Muscle layer of colon (tissue), 2 donors: ENCODE results near the gene GNB5.
"Not testable (repeated sequence)": the region's sequence is repeated elsewhere in the genome, so short reads cannot be mapped to it uniquely, and the experiment has no call there.

ENCODE experiments used
- H3K27ac ChIP-seq: one replicate; pipeline ENCODE4 v1.7.0; 2013; ENCODE audit warnings: low read depth, mild to moderate bottlenecking, low read length, moderate library complexity
- H3K27me3 ChIP-seq, 2 donors: one replicate each; pipeline ENCODE4 v1.7.0; 2013; ENCODE audit warnings: low read length in 2 of 2, mild to moderate bottlenecking in 2 of 2; ENCODE audit not compliant: insufficient read depth in 2 of 2, control insufficient read depth in 1 of 2
- H3K36me3 ChIP-seq: one replicate; pipeline ENCODE4 v1.7.0; 2013; ENCODE audit warnings: mild to moderate bottlenecking, low read length; ENCODE audit not compliant: insufficient read depth
- H3K4me1 ChIP-seq: one replicate; pipeline ENCODE4 v1.7.0; 2013; ENCODE audit warnings: mild to moderate bottlenecking, low read length; ENCODE audit not compliant: insufficient read depth
- H3K4me3 ChIP-seq, 2 donors: one replicate each; pipeline ENCODE4 v1.7.0; 2013; ENCODE audit warnings: low read length in 2 of 2, low read depth in 1 of 2, mild to moderate bottlenecking in 1 of 2, moderate library complexity in 1 of 2
- H3K9ac ChIP-seq: one replicate; pipeline ENCODE4 v1.7.0; 2013; ENCODE audit warnings: low read length
- H3K9me3 ChIP-seq: one replicate; pipeline ENCODE4 v1.7.0; 2013; ENCODE audit warnings: mild to moderate bottlenecking, low read length
- donor health status: abdominal sarcoma.
- donor health status: Adenocarcinoma of cecum.

Gene GNB5

DNA sequence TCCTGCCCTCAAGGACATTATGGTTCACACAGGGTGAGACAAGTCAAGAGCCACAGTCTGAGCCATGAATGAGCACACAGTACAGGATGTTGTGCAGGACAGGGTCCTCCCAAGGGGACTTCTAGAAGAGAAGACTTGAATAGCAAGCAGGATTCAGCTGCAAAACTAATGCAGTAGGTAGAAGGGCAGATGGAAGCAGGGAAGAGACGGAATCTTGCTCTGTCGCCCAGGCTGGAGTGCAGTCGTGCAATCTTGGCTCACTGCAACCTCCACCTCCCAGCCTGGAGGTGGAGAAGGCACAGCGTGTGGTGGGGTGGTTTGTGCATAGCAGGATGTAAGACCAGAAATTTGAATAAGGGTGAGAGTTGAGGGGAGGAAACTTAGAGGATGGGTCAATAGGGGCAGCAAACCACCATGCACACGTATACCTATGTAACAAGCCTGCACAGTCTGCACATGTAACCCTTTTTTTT lies 86.6 kb downstream of the GNB5 start:
- H3K9ac ChIP-seq, result no peak overlapping the region

DNA sequence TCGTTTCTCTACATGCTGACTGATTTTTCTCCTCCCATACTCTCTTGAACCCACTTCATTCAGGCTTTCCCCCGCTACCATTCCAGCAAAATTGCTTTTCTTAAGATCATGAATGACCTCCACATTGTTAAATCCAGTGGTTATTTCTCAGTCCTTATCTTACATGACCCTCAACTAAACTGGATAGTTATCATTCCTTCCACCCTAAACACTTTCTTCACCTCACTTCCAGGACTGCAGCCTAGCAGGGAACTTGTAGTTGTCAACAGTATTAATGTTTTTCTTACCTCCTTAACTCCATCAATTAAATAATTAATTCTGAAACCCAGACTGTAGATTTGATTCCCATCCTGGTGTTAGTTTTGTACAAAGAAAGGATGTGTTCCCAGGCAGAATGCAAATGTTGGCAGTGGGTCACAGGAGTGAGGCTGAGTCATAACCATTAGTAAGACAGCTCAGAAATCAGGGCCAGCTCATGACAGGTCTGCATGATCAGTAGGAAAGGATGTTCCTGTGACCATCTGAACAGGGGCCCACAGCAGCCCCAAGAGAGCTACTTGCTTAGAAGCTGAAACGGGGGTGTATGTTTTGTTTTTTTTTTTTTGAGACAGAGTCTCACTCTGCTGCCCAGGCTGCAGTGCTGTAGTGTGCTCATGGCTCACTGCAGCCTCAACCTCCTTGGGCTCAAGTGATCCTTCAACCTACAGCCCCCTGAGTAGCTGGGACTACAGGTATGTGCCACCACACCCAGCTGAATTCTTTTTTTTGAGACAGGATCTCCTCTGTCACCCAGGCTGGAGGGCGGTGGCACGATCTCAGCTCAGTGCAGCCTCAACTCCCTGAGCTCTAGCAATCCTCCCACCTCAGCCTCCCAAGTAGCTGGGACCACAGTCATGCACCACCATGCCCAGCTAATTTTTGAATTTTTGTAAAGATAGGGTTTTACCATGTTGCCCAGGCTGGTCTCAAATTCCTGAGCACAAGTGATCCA lies 87.7 kb downstream of the GNB5 start:
- Histone ChIP-seq H3K36me3 (no peaks in the 10 kb centered on the region), H3K27me3 (no peaks in the 10 kb centered on the region), H3K4me3 (no peak overlapping the region), H3K9ac (no peak overlapping the region), H3K9me3 (no peaks in the 10 kb centered on the region), H3K4me1 (no peaks in the 10 kb centered on the region), H3K27ac (no peak overlapping the region)

More for the DNA sequence above, 86.6 kb downstream of the GNB5 start:
- Histone ChIP-seq H3K9me3 (no peaks in the 10 kb centered on the region), H3K4me3 (no peak overlapping the region), H3K27me3 (no peaks in the 10 kb centered on the region), H3K36me3 (no peaks in the 10 kb centered on the region), H3K27ac (no peak overlapping the region), H3K4me1 (no peaks in the 10 kb centered on the region)

- Histone ChIP-seq H3K4me1 (no peaks in the 10 kb centered on the region), H3K36me3 (no peaks in the 10 kb centered on the region), H3K9ac (no peak overlapping the region), H3K27ac (no peak overlapping the region), H3K27me3 (no peaks in the 10 kb centered on the region), H3K9me3 (no peaks in the 10 kb centered on the region), H3K4me3 (no peak overlapping the region)
These were observed 88.7 kb downstream of the GNB5 start for GRCh38 chr15:52102463-52102862.

DNA sequence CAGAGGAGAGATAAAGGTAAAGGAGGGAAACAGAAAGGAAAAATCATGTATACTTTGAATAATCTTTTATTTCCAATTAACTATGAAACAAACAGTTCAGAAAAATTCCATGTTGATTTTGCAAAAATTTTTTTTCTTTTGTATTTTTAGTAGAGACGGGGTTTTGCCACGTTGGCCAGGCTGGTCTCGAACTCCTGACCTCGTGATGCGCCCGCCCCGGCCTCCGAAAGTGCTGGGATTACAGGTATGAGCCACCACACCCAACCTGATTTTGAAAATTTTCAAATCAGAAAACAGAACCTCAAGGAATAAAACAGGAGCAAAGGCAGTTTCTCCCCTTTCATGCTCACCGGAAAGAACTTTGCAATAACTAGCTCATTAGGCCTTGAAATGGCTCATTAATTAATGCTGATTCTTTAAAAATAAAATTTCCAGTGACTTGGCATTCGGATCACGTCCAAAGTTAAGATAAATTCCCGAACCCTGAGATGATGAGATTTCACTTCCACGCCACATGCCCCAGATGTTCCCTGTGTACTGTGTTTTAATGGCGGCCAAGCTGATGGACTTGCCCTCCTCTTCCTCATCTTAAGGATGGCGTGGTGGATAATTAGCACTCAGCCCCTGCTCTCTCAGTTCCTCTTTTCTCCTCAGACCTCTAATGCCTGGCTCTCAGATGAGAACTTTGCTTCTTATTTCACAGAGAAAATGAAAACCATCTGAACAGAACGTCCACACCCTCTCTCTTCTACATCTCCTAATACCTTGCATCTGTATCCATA lies 89.5 kb downstream of the GNB5 start:
- H3K4me1 ChIP-seq, result no peaks in the 10 kb centered on the region
- H3K9me3 ChIP-seq, result no peaks in the 10 kb centered on the region
- no peaks in the 10 kb centered on the region for H3K27me3 ChIP-seq
- H3K4me3 ChIP-seq, result no peak overlapping the region
- H3K27ac ChIP-seq, result no peak overlapping the region
- H3K36me3 ChIP-seq, result no peaks in the 10 kb centered on the region
- H3K9ac ChIP-seq, result no peak overlapping the region

DNA sequence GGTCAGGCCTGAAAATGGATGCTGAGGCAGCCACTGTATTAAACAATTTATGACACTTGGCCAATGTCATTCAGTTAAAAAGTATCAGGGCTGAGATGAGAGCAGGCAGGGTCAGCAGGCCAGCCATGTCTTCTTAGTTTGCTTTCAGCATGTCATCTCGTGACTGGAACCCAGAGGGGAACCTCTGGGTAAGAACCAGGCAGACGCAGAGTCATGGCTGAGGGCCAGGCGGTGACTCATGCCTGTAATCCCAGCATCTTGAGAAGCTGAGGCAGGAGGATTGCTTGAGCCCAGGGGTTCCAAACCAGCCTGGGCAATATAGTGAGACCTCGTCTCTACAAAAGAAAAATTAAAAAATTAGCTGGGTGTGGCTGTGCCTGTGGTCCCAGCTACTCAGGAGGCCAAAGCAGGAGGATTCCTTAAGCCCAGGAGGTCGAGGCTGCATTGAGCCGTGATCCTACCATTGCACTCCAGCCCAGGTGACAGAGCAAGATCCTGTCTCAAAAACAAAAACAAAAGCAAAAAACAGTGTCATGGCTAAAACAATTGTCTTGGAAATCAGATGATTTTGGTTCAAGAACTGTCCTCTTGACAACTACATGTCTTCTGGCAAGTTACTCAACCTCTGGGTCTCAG lies 90.3 kb downstream of the GNB5 start:
- H3K27ac ChIP-seq, result no peak overlapping the region
- H3K4me3 ChIP-seq, result no peak overlapping the region
- H3K27me3 ChIP-seq, result no peaks in the 10 kb centered on the region
- H3K4me1 ChIP-seq, result no peaks in the 10 kb centered on the region
- no peaks in the 10 kb centered on the region for H3K36me3 ChIP-seq
- H3K9ac ChIP-seq, result no peak overlapping the region
- H3K9me3 ChIP-seq, result no peaks in the 10 kb centered on the region

DNA sequence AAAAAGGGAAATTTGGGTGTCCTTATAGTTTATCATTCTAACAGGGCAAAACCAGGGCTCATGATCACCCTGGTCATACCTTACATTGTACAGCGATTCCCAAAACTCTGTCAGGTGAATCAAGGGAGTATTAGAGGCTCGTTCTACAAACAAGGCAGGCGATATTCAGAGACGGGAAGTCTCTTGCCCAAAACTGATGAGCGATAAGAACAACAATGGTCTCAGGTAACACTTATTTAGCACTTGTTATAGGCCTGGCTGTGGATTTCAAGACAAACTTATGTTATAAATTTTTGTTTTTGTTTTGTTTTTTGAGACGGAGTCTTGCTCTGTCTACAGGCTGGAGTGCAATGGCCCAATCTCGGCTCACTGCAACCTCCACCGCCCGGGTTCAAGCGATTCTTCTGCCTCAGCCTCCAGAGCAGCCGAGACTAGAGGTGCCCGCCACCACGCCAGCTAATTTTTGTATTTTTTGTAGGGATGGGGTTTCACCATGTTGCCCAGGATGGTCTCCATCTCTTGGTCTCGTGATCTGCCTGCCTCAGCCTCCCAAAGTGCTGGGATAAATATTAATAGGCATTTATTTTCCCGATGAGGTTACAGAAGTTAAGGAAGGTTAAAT lies 91.4 kb downstream of the GNB5 start:
- Histone ChIP-seq H3K36me3 (no peaks in the 10 kb centered on the region), H3K4me1 (peaks cover 5% of the 10 kb centered on the region), H3K9ac (no peak overlapping the region), H3K9me3 (no peaks in the 10 kb centered on the region), H3K27ac (no peak overlapping the region), H3K4me3 (no peak overlapping the region), H3K27me3 (no peaks in the 10 kb centered on the region)

DNA sequence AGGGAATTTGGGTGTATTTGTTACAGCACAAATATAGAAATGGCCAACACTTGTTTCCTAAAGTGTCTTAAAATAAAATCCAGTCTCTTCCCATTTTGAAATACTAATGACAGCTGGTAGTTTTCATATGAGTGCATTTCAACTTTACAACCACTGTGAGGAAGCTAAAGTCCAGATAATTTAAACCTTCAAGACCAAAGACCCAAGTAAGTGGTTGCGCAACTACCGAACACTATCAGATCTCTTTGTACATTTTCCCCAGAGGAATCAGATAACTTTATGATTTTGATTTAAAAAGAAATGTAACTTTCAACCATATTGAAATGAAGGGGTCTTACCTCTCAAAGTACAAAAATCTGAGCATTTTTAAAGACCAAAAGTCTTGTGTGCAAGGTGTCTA lies 92.9 kb downstream of the GNB5 start:
- H3K27ac ChIP-seq, result no peak overlapping the region
- no peaks in the 10 kb centered on the region for H3K36me3 ChIP-seq
- H3K9ac ChIP-seq, result no peak overlapping the region
- H3K4me3 ChIP-seq, result no peak overlapping the region
- H3K4me1 ChIP-seq, result peaks cover 19% of the 10 kb centered on the region
- no peaks in the 10 kb centered on the region for H3K9me3 ChIP-seq
- no peaks in the 10 kb centered on the region for H3K27me3 ChIP-seq

DNA sequence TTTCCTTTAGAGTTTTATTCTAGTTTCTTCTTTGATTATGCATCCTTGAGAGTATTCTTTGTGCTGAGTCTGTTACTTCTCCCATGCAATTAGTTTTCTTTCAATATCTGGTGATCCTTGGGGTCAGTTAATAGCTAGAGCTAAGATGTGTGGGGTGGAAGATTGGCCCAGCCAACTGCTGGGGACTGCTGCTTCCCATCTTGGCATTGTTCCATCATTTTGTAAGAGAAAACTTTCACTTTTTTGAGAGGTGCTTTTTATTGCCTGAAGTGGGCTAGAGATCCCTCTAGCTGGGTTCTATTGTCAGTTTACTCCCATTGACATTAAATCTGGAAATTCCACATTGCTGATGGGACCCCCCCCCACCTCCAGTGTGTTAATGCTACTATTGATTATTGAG lies 94.0 kb downstream of the GNB5 start:
- Histone ChIP-seq H3K27ac (no peak overlapping the region), H3K9me3 (no peaks in the 10 kb centered on the region), H3K4me1 (peaks cover 24% of the 10 kb centered on the region), H3K27me3 (no peaks in the 10 kb centered on the region), H3K4me3 (no peak overlapping the region), H3K9ac (no peak overlapping the region), H3K36me3 (no peaks in the 10 kb centered on the region)

- not testable (repeated sequence) for H3K9me3 ChIP-seq, H3K9ac ChIP-seq, H3K36me3 ChIP-seq, H3K27me3 ChIP-seq, H3K27ac ChIP-seq, H3K4me3 ChIP-seq
- peaks cover 24% of the 10 kb centered on the region for H3K4me1 ChIP-seq
These were observed 94.7 kb downstream of the GNB5 start for GRCh38 chr15:52096536-52096935.

- Histone ChIP-seq H3K4me1 (peaks cover 24% of the 10 kb centered on the region), H3K9me3 (no peaks in the 10 kb centered on the region), H3K36me3 (no peaks in the 10 kb centered on the region), H3K9ac (no peak overlapping the region), H3K27me3 (no peaks in the 10 kb centered on the region), H3K4me3 (no peak overlapping the region), H3K27ac (no peak overlapping the region)
These were observed 95.5 kb downstream of the GNB5 start for GRCh38 chr15:52095597-52096262.
